DMS79 (cell line): ENCODE measurements around the gene BICD2.
A peak's percentile ranks its signal among the peaks of the same experiment; 100 is the strongest.
"Not testable (repeated sequence)": the region's sequence is repeated elsewhere in the genome, so short reads cannot be mapped to it uniquely, and the experiment has no call there.

ENCODE experiments used
- DNase-seq: peaks from one replicate; lab custom pipeline; 2025; lab: John Stamatoyannopoulos, UW

The BICD2 gene

DNA sequence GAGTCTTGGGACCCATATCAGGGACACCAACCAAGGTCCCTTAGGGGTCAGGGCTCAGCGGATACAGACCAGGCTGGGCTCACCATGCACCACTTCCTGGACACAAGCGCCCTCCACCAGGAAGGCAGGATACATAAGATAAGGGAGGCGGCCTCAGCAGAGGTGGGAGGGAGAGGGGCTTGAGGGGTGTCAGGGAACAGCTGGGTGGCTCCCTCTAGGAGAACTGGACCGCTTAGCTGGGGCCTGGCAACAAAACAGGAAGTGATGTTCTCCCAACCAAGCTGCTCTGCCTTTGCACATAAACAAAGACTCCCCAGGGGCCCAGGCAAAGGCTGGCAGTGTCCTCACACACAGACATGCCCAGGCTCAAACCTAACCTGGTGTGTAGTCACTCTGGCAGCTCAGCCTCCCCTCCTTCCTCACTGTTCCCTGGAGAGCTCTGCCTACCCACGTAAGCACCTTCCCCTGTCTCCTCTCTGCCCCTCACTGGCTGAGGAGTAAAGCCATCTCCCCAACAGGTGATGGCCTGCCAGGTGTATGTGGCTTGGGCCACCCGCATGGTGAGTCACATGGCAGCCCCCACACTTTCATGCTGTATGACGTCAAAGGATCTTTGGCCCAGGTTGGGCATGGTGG is 5.8 kb upstream of the BICD2 start:
- no peak for DNase-seq

DNA sequence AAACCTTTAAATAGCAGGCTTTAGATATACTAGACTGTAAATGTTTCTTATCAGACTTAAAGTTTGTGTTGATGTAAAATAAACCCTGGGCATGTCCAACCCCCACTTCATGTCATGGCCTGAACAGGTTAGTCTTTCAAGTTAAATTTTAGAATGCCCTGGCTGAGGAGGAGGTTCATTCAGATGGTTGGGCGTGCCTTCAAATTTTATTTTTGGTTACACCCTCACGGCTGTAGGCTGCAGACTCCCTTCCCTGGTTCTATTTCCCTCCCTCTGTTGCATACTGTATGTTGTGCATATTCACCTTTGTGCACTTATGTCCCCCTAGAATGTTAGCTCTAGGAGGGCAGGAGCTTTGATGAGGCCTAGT is 5.3 kb upstream of the BICD2 start:
- DNase-seq = no peak

DNA sequence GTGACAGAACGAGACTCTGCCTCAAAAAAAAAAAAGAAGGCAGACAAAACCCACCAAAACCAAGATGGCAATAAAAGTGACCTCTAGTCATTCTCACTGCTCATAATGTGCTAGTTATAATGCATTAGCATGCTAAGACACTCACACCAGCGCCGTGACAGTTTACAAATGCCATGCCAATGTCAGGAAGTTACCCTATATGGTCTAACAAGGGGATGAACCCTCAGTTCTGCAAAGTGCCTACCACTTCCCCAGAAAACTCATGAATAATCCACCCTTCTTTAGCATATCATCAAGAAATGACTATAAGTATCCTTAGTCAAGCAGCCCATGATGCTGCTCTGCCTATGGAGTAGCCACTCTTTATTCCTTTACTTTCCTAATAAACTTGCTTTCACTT is 4.7 kb upstream of the BICD2 start:
- DNase-seq = no peak

DNA sequence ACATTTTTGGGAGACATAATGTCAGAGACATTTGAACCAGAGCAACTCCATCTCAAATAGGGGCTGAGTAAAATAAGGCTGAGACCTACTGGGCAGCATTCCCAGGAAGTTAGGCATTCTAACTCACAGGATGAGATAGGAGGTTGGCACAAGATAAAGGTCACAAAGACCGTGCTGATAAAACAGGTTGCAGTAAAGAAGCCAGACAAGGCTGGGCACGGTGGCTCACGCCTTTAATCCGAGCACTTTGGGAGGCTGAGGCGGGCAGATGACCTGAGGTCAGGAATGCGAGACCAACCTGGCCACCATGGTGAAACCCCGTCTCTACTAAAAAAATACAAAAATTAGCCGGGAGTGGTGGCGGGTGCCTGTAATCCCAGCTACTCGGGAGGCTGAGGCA is 4.2 kb upstream of the BICD2 start:
- DNase-seq = not testable (repeated sequence)

DNA sequence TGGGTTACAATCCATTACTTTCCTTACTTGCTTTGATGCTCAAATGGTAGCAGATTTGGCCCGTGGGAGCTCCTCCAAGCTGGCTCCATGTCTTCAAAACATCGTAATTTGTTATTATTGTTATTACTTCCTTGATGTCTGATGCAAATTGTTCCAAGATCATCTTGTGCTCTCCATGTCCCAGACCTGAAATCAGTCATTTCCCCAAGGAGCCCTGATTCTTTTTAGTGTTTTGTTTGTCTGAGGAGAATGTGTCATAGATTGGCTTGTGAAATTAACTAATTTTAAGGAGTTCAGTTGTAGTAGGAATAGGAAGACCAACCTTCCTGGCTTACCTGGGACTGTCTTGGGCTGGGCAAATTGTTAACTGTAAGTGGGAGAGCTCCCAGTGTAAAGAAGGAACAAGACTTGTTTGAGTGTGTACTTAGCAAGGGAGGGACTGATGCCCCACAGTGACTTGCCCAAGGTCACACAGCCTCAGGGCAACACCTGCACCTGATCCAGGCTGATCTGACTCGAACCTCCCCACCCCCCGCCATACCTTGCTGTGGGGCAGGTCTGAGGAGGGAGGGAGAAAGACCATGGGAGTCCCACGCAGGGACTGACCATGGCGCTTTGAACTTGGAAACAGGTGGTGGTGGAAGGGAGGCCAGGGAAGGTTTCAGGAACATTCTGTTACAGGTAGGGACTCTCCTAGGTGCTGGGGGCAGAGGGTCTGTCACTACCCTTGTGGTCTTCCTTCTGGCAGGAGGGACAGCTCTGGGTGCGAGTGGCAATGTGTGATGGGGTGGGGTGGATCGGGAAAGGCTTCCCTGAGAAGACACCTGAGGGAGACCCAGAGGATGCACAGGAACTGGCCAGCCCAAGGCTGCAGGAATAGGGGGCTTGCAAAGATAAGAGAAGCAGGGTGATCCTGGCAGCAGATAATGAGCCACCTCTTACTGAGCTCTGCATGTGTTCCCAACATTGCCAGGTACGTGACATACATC is 2.7 kb upstream of the BICD2 start:
- DNase-seq = no peak

DNA sequence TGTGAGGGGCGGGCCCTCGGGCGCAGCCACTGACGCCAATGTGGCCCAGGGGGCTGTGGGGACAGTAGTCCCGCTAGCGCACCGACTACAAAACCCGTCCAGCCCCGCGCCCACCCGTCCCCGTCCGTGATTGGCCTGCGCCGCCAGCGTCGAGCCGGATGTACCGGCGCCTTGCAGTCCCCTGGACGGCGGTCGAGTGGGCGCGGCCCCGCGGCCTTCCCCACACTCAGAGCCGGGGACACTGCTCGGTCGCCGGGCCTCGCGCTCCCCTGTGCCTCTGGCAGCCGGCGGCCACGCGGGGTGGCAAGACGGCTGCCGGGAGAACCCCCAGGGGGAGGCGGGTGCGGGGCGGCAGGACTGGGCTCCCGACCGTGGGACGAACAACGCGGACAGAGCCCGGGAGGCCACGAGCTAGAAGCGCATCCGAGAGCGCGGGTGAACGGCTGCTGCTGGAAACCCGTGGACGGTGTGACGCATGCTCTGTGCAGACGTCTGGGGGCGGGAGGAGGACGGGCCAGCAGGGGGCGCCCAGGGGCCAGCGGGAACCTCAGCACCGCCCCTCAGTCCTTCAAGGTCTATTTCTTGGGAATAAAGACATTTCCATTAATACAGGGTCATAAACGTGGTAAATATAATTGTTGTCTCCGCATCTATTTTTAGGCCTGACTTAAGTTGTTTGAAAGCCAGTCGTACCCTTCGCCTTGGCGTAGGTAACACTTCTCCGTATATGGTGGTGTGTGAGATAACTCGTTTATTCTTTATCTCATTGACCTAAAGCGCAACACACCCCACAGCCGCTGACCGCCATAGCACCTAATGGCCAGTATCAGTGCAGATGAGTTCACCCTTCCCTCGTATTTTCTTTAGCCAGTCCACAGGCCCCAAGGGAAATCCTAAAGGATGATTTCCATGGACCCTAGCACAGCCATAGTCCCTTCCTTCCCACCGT is 629 bp upstream of the BICD2 start:
- peak; percentile 81 for DNase-seq

DNA sequence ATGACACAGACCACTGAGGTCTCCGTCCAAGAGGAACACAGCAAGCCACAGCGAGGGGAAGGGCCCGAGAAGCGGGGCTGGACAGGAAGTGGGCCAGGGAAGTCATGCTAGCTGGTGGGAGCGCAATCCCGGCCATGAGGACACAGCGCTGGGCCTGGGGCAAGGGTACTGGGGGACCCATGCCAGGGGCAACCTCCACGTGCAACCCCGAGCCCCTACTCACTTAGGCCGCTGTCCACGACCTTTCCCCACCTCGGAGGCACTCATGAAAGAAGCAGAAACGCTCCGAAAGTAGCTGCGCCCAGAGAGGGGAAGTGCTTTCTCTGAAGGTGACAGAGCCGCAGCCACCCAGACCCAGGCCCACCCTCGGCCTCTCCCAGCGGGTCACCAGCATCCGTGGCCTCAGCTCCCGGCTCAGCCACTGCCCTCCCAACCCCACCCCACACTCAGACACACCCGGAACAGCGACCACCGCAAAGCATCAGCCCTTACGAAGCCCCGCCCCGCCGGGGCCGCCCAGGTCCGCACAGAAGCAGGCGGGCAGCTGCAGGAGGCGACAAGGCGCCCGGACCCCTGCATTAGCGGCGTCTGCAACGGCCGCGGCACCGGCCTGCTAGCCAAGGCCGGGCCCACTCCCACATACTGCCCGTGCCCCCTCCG is 782 bp downstream of the BICD2 start:
- DNase-seq = no peak

DNA sequence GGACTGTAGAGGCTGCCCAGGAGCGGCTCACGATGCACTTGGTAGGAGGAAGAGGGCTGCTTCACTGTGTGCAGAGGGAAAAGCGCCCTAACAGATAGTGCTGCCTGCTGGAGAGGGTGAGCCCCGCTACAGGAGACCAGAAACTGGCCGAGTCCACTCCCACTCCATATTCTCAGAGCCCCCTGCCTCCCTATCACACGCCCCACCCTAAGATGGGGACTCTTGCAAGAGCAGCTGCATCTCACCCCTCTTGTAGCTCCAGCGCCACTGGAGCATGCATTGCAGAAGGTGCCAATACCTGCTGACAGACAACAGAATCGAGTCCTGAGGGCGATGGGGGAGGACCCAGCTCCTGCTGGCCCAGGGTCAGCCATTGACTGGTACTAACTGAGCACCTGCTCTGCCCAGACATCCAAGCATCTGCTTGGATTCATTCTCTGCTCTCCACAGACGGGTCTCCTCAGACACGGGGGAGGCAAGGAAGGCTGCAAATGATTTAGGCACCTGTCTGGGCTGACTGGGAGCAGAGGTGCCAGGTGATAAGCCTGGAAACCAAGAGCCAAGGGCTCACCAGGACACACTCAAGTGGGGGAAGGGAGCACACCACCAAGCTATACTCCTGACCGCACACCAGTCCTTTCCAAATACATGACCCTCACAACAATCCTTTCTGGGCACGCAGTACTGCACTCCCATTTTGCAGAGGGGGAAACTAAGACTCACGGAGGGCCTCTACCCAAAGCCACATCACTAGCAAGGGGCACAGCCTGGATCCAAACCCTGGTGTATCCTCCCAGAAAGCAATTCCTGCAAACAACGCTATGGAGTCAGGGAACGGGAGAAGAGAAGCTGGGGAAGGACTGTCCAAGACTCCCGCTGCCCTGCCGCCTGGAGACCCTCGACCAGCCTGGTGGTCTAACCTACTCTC is 1.6 kb downstream of the BICD2 start:
- no peak for DNase-seq

DNA sequence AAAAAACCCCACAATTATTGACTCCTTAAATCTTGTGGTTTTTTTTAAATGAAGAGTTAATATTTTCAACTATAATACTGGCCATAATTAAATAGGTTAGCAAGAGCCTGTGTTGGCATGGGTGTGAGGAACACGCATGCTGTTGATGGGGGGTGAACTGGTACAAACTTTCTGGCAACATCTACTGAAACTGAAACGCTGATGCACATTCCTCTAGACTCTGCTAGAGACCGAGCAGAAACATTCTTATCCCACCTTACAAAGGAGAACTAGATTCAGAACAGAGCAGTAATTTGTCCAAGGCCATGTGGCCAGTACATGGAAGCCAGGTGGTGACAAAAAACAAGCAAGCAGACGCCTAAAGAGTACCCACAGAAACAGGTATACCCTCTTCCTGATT is 2.4 kb downstream of the BICD2 start:
- no peak for DNase-seq

DNA sequence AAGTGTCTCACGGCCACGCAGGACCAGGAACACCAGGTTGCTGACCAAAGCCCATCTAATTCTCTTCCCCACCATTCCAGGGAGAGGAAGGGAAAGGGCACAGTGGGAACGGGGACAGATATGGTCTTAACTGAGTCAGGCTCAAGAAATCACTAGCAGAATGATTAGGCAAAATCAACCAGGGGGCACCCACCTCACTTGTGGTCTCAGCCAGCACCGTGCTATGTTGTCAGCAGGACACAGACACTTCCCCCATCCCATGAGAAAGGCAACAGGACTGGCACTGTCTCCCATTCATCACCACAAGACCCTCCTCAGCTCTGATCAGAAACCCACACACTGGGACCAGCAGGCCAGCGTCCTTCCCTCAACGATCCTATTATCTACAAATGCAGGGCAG is 2.9 kb downstream of the BICD2 start:
- DNase-seq = no peak

DNA sequence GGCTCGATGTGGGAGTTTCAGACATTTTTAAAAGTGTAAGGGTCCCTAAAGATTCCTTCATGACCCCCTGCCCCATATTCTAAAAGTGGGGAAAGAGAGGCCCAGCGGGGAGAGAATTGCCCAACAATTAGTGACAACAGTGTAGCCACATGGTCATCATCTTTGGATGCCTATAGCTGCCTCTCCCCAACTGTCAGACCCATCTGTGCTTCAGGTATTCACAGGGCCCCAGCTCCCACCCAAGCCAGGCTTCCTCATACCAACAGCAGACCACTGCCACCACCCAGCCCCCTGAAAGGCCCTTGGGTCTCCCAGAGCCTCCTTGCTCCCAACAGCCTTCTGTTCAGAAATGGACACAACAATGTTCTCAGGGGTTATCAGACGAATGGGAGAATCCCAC is 4.1 kb downstream of the BICD2 start:
- no peak for DNase-seq

DNA sequence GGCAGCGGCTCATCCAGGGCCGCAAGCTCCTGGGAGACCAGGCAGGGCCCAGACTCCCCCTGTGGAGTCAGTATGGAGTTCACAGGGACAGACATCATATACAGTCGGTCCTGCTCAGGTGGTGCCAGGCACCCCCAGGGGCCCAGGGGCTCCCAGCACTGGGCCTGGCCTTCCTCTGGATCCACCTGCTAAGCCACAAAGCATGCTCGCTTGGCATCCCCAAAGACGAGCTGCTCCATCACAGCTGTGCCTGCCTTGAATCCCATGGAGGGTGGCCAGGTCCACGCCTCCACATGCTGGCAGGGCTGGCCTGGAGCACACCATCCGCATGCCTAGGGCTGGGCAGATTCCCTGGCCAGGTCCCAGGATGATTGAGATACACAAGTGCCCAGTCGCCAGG is 4.6 kb downstream of the BICD2 start:
- DNase-seq = no peak

DNA sequence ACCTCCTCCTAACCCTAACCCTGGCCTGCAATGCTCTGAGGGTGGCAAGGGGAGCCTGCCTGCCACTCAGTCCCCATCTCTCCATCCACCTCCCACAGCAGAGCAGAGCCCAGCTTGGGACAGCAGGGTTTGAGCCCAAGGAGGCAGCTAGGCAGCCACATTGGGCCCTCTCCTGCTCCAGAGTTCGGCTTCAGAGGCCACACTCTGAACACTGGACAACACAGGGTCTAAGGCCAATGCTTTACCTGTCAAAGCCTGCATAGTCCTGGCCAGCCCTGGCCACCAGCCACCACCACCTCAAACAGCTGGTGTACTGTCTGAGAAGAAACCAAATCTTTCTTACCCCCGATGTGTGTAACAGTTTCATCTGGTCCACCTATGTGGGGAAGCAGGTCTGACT is 5.2 kb downstream of the BICD2 start:
- DNase-seq = no peak

DNA sequence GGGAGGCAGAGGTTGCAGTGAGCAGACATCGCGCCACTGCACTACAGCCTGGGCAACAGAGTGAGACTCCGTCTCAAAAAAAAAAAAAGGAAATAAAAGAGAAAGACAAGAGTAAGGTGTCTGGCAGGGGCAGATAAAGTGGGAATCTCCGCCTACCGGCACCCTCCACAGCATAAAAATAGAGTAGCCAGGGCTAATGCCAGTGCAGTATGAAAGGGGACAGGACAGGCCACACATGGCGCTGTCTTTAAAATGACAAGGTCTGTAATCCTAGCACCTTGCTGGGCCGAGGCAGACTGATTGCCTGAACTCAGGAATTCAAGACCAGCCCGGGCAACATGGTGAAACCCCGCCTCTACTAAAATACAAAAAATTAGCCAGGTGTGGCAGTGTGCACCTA is 7.8 kb downstream of the BICD2 start:
- no peak for DNase-seq

DNA sequence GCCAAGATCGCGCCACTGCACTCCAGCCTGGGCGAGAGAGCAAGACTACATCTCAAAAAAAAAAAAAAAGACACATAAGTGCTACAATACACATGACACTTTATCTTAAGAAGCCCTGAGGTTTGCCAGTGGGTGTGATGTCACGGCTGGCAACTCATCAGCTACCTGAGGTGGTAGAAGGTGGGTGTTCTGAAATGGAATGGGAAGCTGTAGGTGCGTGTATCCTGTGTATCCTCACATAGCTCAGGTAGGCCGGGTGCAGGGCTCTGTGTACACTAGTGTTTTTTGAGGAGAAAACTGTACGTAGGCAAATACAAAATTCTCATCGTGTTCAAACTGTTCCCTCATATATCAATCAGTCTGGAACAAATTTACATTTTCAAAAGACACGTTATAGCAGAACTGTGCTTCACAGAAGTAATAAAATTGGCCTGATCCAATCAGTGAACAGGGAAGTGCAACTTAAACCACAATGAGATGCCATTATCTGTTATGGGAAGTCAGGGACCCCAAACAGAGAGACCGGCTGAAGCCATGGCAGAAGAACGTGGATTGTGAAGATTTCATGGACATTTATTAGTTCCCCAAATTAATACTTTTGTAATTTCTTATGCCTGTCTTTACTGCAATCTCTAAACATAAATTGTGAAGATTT is 10.4 kb downstream of the BICD2 start:
- DNase-seq = no peak

DNA sequence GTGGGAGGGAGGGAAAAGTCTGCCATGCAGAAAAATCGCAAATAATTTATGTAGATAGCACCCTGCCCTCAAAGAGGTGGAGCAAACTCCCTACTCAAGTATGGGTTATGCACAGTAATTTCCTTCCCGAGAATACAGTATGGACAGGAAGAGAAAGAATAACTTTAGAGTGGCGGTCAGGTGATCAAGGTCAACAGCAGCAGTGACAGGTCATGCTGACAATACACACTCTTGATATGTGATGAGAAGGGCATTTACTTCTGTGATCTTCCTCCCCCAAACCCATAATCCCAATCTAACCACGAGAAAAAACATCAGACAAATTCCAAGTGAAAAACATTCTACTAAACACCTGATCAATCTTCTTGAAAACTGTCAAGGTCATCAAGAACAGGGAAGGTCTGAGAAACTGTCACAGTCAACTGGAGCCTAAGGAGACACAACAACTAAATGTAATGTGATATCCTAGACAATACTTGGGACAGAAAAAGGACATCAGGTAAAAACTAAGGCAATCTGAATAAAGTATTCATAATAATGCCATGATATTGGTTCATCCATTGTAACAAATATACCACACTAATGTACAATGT is 11.7 kb downstream of the BICD2 start:
- no peak for DNase-seq

DNA sequence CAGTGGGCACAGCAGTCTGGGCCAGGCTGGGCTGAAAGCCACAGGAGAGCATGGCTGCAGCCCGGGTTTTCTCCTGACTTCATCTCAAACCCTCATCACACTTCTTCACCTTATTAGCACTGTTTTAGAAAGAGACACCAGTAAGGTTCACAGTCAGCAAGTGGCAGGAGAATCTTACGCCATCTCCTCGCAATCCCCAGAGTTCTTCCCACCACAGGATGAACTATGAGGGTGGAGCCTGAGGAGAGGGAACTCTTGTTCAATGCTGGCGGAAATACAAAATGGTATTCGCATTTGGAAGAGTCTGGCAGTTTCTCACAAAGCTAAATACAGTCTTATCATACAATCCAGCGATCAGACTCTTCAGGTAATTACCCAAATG is 14.7 kb downstream of the BICD2 start:
- DNase-seq = no peak

DNA sequence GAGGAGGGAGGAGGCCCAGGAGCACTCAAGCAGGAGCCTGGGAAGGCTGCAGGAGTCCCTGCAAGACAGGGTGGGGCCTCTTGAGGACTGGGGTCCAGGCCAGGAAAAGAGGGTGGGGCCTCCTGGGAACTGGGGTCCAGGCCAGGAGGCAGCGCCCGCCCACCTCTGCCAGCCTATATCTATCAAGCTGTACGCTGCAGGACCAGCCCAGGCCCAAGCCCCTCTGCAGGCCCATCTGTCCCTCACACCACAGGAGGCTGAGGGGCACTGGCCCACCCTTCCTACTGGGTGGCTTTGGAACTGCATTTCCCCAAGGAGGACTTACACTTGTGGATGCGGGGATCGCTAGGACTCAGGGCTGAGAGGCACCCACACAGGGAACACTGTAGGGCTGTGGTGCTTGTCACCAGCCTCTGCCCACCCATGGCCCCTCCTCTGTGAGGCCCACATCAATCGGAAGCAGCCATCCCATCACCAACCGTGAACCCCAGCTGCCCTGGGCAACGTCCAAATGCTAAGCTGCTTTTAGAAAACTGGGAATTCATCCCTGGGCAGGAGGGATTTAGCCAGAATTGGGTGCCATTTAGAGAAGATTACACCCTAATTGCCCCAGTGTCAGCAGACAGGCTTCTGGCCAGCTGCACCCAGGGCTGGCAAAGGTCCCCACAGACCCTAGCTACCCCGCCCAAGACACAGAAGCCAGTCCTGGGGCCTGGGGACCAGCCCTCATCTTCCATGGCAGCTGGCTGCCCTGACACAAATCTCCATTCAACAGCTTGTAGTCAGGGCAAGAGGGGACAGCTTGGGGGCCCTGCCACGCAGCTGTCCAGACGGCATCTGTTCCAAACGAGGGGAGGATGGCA is 15.3 kb downstream of the BICD2 start:
- DNase-seq = no peak

DNA sequence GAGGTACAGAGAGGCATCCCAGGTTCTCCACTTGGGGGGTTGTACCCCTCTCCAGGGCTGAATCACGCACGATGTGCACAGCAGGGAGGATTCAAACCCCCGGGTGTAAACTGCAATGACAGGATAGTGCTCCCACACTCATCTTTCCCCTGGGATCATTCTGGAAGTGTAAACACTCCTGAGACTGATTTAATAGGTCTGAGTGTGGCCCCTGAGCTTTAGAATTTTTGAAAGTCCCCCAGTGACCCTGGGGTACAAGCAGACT is 16.5 kb downstream of the BICD2 start:
- no peak for DNase-seq
